Panc1 (cell line): Measurements from ENCODE around the gene KIF26A. TPM values are rescaled to one million over a fixed set of nuclear protein-coding genes. Genes with fewer than 3 reads are reported as not detected.

Experiments
- ATAC-seq: fragments of 200-7000 bp; cut with Tn5 transposase; 2 replicates; pipeline ENCODE4 v1.9.1; 2020; ENCODE audit warnings: mild to moderate bottlenecking, moderate library complexity
- BruUV-seq: library from RNA; stranded (reverse); fragments of 400-500 nt; replicated peaks from 2 replicates; lab custom pipeline; 2021; lab: Mats Ljungman, UMichigan
- CTCF ChIA-PET: fragments of 300-600 bp; sonication (Branson Sonifier 250); formaldehyde crosslinking; loops from one replicate; lab custom pipeline; 2022; ENCODE audit warnings: antibody characterized with exemption; lab: Charles Lee
- POLR2A ChIA-PET: fragments of 300-600 bp; sonication (Branson Sonifier 250); formaldehyde crosslinking; loops from one replicate; lab custom pipeline; 2022; ENCODE audit warnings: antibody characterized with exemption; lab: Charles Lee
- DNase-seq: peaks from one replicate; pipeline ENCODE4 v3.0.0-alpha.2; 2010; ENCODE audit warnings: low read depth, low spot score
- H3K27ac ChIP-seq: 2 replicates; pipeline ENCODE4 v1.5.1; 2011; ENCODE audit warnings: mild to moderate bottlenecking, low read length, inconsistent platforms
- H3K27me3 ChIP-seq: fragments of 200-500 bp; sonication (Bioruptor generic); 2 replicates; pipeline ENCODE4 v1.6.0; 2014; ENCODE audit warnings: low read length, inconsistent platforms; ENCODE audit not compliant: control insufficient read depth, insufficient read depth
- H3K36me3 ChIP-seq: fragments of 200-500 bp; sonication (Bioruptor generic); 2 replicates; pipeline ENCODE4 v1.5.1; 2014; ENCODE audit warnings: inconsistent platforms, mild to moderate bottlenecking, low read length, moderate library complexity; ENCODE audit not compliant: control insufficient read depth, insufficient read depth
- H3K4me1 ChIP-seq: 2 replicates; pipeline ENCODE4 v1.5.1; 2011; ENCODE audit warnings: inconsistent platforms, mild to moderate bottlenecking, low read length, moderate library complexity; ENCODE audit not compliant: control insufficient read depth, insufficient read depth
- H3K4me3 ChIP-seq, 2 experiments: 2 replicates each; pipeline ENCODE4 v1.5.1; 2011 to 2012; ENCODE audit warnings: low read depth in 2 of 2, low read length in 2 of 2, mild to moderate bottlenecking in 2 of 2, inconsistent platforms in 1 of 2, moderate library complexity in 1 of 2
- H3K9me3 ChIP-seq: fragments of 200-500 bp; sonication (Bioruptor generic); 2 replicates; pipeline ENCODE4 v1.5.1; 2014; ENCODE audit warnings: low read depth, mild to moderate bottlenecking, inconsistent platforms, low read length, moderate library complexity; ENCODE audit not compliant: control insufficient read depth, insufficient read depth
- POLR2AphosphoS5 ChIP-seq: IDR thresholded peaks from 2 replicates; pipeline ENCODE4 v1.6.1; 2012; ENCODE audit warnings: mild to moderate bottlenecking, low read depth, low read length, moderate library complexity
- SIN3A ChIP-seq: IDR thresholded peaks from 2 replicates; pipeline ENCODE4 v1.6.1; 2012; ENCODE audit warnings: low read depth, mild to moderate bottlenecking, low read length, moderate library complexity, borderline replicate concordance; ENCODE audit not compliant: insufficient read depth
- TCF7L2 ChIP-seq: IDR thresholded peaks from 2 replicates; pipeline ENCODE4 v1.6.1; 2011; ENCODE audit warnings: mild to moderate bottlenecking, low read depth, low read length, inconsistent platforms
- in situ Hi-C: cut with HindIII; loops from 2 replicates; pipeline ENCODE4 v1.10.0; 2016; ENCODE audit warnings: low sequenced_read_pairs, low pct_unique_long_range_greater_than_20kb
- intact Hi-C: fragments of 100-400 bp; cut with micrococcal nuclease; formaldehyde crosslinking; loops from one replicate; pipeline ENCODE4 v1.10.0; 2022; ENCODE audit not compliant: unreplicated experiment
- total RNA-seq: library from RNA; stranded (reverse); gene quantifications from one replicate; pipeline ENCODE4 v1.2.1, GENCODE V29; 2021; ENCODE audit not compliant: unreplicated experiment
- TF ChIP-seq, protein P1 (sequence below): fragments of 450-650 bp; IDR thresholded peaks from 2 replicates; pipeline ENCODE4 v1.5.1; 2017; ENCODE audit warnings: mild to moderate bottlenecking
- TF ChIP-seq, protein P2 (sequence below), 2 experiments: IDR thresholded peaks; 2 replicates each; pipeline ENCODE4 v1.6.1; 2011 to 2012; ENCODE audit warnings: low read depth in 2 of 2, control low read depth in 1 of 2, low read length in 1 of 2, mild to moderate bottlenecking in 1 of 2, moderate library complexity in 1 of 2; ENCODE audit not compliant: insufficient read depth in 1 of 2

Gene KIF26A
- total RNA-seq, 1 experiment from 2014 or later, result 4.4 TPM

DNA sequence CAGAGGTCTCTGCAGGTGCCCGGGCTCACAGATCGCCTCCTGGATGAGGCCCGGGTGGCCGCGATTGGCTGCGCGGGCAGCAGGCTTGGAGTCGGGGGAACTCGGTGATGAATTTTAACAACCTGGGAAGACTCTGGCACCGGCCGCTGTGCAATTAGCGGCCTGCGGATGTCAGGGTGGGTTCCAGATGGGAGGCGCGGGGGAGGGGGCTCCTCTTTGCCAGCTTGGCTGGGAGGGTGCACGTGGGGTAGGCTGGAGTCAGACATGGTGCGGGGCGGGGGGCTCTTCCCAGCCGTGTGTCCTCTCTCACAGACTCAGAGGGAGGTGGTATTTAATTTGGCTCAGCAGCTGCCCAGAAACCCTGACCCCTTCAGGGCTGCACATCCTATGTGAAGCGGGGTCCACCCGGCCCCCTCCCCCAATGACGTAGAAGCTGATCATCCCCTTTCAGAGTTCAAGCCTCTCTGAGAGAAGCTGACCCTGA lies 81.4 kb downstream of the KIF26A start:
- no peak for DNase-seq
- H3K27ac ChIP-seq, result no peak overlapping the region
- ChIA-PET POLR2A (no interaction called here), CTCF (no interaction called here)
- in situ Hi-C loops (no loop called here), intact Hi-C loops (no loop called here)
- no peak for ATAC-seq
- no peak for TF ChIP-seq TCF7L2
- no peak for TF ChIP-seq POLR2AphosphoS5
- TF ChIP-seq, protein P1, sequence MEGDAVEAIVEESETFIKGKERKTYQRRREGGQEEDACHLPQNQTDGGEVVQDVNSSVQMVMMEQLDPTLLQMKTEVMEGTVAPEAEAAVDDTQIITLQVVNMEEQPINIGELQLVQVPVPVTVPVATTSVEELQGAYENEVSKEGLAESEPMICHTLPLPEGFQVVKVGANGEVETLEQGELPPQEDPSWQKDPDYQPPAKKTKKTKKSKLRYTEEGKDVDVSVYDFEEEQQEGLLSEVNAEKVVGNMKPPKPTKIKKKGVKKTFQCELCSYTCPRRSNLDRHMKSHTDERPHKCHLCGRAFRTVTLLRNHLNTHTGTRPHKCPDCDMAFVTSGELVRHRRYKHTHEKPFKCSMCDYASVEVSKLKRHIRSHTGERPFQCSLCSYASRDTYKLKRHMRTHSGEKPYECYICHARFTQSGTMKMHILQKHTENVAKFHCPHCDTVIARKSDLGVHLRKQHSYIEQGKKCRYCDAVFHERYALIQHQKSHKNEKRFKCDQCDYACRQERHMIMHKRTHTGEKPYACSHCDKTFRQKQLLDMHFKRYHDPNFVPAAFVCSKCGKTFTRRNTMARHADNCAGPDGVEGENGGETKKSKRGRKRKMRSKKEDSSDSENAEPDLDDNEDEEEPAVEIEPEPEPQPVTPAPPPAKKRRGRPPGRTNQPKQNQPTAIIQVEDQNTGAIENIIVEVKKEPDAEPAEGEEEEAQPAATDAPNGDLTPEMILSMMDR, result no peak
- TF ChIP-seq, protein P2, sequence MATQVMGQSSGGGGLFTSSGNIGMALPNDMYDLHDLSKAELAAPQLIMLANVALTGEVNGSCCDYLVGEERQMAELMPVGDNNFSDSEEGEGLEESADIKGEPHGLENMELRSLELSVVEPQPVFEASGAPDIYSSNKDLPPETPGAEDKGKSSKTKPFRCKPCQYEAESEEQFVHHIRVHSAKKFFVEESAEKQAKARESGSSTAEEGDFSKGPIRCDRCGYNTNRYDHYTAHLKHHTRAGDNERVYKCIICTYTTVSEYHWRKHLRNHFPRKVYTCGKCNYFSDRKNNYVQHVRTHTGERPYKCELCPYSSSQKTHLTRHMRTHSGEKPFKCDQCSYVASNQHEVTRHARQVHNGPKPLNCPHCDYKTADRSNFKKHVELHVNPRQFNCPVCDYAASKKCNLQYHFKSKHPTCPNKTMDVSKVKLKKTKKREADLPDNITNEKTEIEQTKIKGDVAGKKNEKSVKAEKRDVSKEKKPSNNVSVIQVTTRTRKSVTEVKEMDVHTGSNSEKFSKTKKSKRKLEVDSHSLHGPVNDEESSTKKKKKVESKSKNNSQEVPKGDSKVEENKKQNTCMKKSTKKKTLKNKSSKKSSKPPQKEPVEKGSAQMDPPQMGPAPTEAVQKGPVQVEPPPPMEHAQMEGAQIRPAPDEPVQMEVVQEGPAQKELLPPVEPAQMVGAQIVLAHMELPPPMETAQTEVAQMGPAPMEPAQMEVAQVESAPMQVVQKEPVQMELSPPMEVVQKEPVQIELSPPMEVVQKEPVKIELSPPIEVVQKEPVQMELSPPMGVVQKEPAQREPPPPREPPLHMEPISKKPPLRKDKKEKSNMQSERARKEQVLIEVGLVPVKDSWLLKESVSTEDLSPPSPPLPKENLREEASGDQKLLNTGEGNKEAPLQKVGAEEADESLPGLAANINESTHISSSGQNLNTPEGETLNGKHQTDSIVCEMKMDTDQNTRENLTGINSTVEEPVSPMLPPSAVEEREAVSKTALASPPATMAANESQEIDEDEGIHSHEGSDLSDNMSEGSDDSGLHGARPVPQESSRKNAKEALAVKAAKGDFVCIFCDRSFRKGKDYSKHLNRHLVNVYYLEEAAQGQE (IDR thresholded peaks at IDR 0.05; ENCODE audit: insufficient read depth in 1 of 2, low read depth in 2 of 2, low read length in 1 of 2), result no peak
- no peak for TF ChIP-seq SIN3A
- H3K4me3 ChIP-seq, result no peak overlapping the region
- no peaks in the 10 kb centered on the region for H3K9me3 ChIP-seq
- H3K4me1 ChIP-seq, result no peaks in the 10 kb centered on the region
- no peaks in the 10 kb centered on the region for H3K36me3 ChIP-seq
- no TSS peak for BruUV-seq
- no peaks in the 10 kb centered on the region for H3K27me3 ChIP-seq

DNA sequence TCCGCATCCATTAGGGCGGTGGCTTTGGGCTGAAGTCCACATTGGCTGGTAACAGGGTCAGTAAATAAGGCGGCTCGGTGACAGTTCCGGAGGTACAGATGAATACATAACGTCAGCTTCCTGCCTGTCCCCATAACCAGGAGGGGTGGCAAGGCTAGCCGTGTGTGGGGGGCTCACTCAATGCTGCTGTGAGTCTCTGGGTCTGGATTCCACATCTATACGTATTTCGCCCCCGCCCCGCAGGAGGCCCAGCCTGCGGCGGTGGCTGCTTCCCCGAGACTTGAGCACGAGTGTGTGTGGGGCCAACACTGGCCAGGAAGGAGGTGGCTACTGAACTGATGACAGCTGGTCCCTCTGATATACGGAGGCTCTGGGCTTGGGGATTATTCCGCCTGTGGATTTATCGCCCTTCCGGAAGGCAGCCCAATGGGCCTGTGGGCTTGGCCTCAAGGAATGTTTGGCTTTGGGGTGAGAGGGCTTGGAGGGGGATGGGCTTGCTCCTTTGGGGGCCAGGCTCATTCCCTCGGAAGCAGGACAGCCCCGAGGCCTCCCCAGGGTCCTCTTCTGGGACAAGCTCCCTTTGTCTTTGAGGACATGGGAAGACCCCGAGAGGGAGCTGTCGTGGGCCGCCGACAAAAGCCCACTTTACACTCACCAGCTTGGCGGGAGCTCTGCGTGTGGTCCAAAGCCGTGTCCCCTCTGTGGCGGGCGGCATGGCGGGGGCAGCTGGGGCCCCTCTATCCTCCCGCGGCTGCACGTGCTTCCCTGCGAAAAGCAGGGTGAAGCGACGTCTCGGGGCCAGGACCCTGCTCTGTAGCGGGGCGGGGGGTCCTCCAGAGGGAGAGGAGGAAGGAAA lies 82.1 kb downstream of the KIF26A start:
- BruUV-seq, result no TSS peak
- Histone ChIP-seq H3K36me3 (no peaks in the 10 kb centered on the region), H3K4me3 (no peak overlapping the region), H3K27ac (no peak overlapping the region), H3K27me3 (no peaks in the 10 kb centered on the region), H3K9me3 (no peaks in the 10 kb centered on the region), H3K4me1 (no peaks in the 10 kb centered on the region)
- no peak for ATAC-seq
- TF ChIP-seq TCF7L2, result no peak
- TF ChIP-seq SIN3A, result no peak
- no peak for TF ChIP-seq POLR2AphosphoS5
- TF ChIP-seq, protein P2 (IDR thresholded peaks at IDR 0.05; ENCODE audit: insufficient read depth in 1 of 2, low read depth in 2 of 2, low read length in 1 of 2), result no peak
- ChIA-PET POLR2A (no interaction called here), CTCF (no interaction called here)
- intact Hi-C loops (no loop called here), in situ Hi-C loops (no loop called here)
- no peak for DNase-seq
